SU-DHL-6 (cell line): ENCODE measurements around the gene ALDH18A1.

Source experiments
- H2AFZ ChIP-seq: fragments of 200-600 bp; sonication (generic); 2 replicates; pipeline ENCODE4 v1.6.1; 2014; ENCODE audit warnings: low read depth, mild to moderate bottlenecking, moderate library complexity, mixed read lengths, antibody characterized with exemption, low read length; ENCODE audit not compliant: severe bottlenecking
- H3F3A ChIP-seq: fragments of 200-600 bp; shearing (Covaris generic); 2 replicates; pipeline ENCODE4 v1.6.0; 2016; ENCODE audit warnings: antibody characterized with exemption, mild to moderate bottlenecking; ENCODE audit not compliant: insufficient read depth
- H3K27ac ChIP-seq: fragments of 200-600 bp; sonication (generic); 2 replicates; pipeline ENCODE4 v1.5.1; 2016; ENCODE audit warnings: low read depth, mild to moderate bottlenecking, low read length, moderate library complexity, mixed read lengths
- H3K27me3 ChIP-seq: fragments of 200-600 bp; sonication (generic), shearing (Covaris generic); 2 replicates; pipeline ENCODE4 v1.6.0; 2014; ENCODE audit warnings: mild to moderate bottlenecking, low read length
- H3K36me3 ChIP-seq: fragments of 200-600 bp; sonication (generic); 2 replicates; pipeline ENCODE4 v1.6.1; 2014; ENCODE audit warnings: mild to moderate bottlenecking, low read length, mixed read lengths
- H3K4me2 ChIP-seq: fragments of 300-600, 200-600 bp; shearing (Covaris generic), sonication (generic); 2 replicates; pipeline ENCODE4 v1.6.0; 2014; ENCODE audit warnings: low read length, low read depth, mild to moderate bottlenecking; ENCODE audit not compliant: poor library complexity, severe bottlenecking
- H3K4me3 ChIP-seq: fragments of 200-600 bp; sonication (generic); 2 replicates; pipeline ENCODE4 v1.5.1; 2014; ENCODE audit warnings: antibody characterized with exemption, low read length, mild to moderate bottlenecking, mixed read lengths; ENCODE audit not compliant: insufficient read depth, poor library complexity, severe bottlenecking
- H3K79me2 ChIP-seq: fragments of 200-600 bp; sonication (generic); 2 replicates; pipeline ENCODE4 v1.6.1; 2014; ENCODE audit warnings: mild to moderate bottlenecking, low read length, moderate library complexity; ENCODE audit not compliant: insufficient read depth
- H3K9ac ChIP-seq: fragments of 200-600 bp; sonication (generic); 2 replicates; pipeline ENCODE4 v1.7.0; 2014; ENCODE audit warnings: mild to moderate bottlenecking, low read length
- H3K9me2 ChIP-seq: fragments of 200-600 bp; sonication (generic); replicated peaks from 2 replicates; pipeline ENCODE4 v1.6.1; 2014; ENCODE audit warnings: low read length; ENCODE audit not compliant: insufficient read depth
- H3K9me3 ChIP-seq: fragments of 200-600 bp; sonication (generic); 2 replicates; pipeline ENCODE4 v1.6.1; 2014; ENCODE audit warnings: low read length, mixed read lengths; ENCODE audit not compliant: insufficient read depth
- H4K20me1 ChIP-seq: fragments of 200-600 bp; sonication (generic); 2 replicates; pipeline ENCODE4 v1.6.1; 2014; ENCODE audit warnings: low read depth, mild to moderate bottlenecking, antibody characterized with exemption, low read length, moderate library complexity, mixed read lengths
- EZH2phosphoT487 ChIP-seq: fragments of 200-600 bp; sonication (generic), shearing (Covaris generic); conservative IDR thresholded peaks from 2 replicates; pipeline ENCODE4 v1.6.1; 2018; ENCODE audit warnings: mild to moderate bottlenecking, antibody characterized with exemption, low read length, moderate library complexity, mixed read lengths
- TF ChIP-seq, protein P1 (sequence below): fragments of 200-600 bp; sonication (generic); IDR thresholded peaks from one replicate; pipeline ENCODE4 v1.5.1; 2017; ENCODE audit warnings: antibody characterized with exemption, mild to moderate bottlenecking, low read length, moderate library complexity; ENCODE audit not compliant: insufficient read depth, poor library complexity, severe bottlenecking

Gene ALDH18A1

DNA sequence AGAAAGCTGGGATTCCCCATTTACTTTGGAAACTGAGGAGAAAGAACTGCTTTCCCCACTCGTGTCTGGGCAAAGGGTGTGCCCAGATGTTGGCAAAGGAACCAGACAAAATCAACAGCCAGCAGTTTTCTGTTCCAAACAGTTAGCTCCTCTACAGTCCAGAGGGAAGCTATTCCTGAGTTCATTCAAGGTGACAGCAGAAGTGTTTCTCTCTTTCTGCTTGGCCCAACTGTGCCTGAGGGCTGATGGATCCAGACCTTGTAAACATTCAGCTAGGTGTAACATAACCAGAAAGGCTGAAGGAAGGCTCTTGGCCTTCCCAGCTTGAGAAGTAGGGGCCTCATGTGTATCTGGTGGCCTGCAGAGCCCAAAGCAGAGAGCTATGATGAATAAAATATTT lies 7.0 kb upstream of the ALDH18A1 start:
- no peak overlapping the region for H3K27ac ChIP-seq
- H2AFZ ChIP-seq = no peak overlapping the region
- no peak overlapping the region for H3K4me2 ChIP-seq
- no peak overlapping the region for H3K9ac ChIP-seq
- no peaks in the 10 kb centered on the region for H3K36me3 ChIP-seq
- H3K9me2 ChIP-seq = no peaks in the 10 kb centered on the region
- H3K4me3 ChIP-seq = no peak overlapping the region
- no peaks in the 10 kb centered on the region for H3K79me2 ChIP-seq
- TF ChIP-seq, protein P1, sequence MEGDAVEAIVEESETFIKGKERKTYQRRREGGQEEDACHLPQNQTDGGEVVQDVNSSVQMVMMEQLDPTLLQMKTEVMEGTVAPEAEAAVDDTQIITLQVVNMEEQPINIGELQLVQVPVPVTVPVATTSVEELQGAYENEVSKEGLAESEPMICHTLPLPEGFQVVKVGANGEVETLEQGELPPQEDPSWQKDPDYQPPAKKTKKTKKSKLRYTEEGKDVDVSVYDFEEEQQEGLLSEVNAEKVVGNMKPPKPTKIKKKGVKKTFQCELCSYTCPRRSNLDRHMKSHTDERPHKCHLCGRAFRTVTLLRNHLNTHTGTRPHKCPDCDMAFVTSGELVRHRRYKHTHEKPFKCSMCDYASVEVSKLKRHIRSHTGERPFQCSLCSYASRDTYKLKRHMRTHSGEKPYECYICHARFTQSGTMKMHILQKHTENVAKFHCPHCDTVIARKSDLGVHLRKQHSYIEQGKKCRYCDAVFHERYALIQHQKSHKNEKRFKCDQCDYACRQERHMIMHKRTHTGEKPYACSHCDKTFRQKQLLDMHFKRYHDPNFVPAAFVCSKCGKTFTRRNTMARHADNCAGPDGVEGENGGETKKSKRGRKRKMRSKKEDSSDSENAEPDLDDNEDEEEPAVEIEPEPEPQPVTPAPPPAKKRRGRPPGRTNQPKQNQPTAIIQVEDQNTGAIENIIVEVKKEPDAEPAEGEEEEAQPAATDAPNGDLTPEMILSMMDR = no peak
- no peak for TF ChIP-seq EZH2phosphoT487
- no peaks in the 10 kb centered on the region for H4K20me1 ChIP-seq
- H3K27me3 ChIP-seq = no peaks in the 10 kb centered on the region
- no peaks in the 10 kb centered on the region for H3F3A ChIP-seq
- no peaks in the 10 kb centered on the region for H3K9me3 ChIP-seq

DNA sequence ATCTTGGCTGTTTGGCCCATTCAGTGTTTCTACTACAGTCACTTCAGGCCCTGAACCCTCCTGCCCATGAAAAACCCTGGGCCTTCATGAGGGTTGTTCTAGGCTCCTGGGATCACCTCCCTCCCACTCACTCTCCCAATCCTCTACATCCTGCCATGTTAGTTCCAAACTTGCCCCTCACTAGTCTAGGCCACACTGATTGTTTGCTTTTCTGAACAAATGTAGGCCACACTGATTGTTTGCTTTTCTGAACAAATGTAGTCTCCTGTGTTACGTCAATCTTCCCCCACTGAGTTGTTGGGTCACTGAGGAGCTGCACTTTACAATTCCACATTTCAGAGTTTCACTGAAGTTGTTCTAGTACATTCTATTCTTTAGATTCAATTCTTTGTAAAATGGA lies 5.3 kb upstream of the ALDH18A1 start:
- Histone ChIP-seq H3K27me3 (no peaks in the 10 kb centered on the region), H4K20me1 (no peaks in the 10 kb centered on the region), H3K36me3 (no peaks in the 10 kb centered on the region), H3K79me2 (no peaks in the 10 kb centered on the region), H3K4me3 (no peak overlapping the region), H3K4me2 (no peak overlapping the region), H3K27ac (no peak overlapping the region), H3F3A (no peaks in the 10 kb centered on the region), H3K9ac (no peak overlapping the region), H3K9me2 (no peaks in the 10 kb centered on the region), H3K9me3 (no peaks in the 10 kb centered on the region), H2AFZ (no peak overlapping the region)
- no peak for TF ChIP-seq EZH2phosphoT487
- TF ChIP-seq, protein P1 = no peak

DNA sequence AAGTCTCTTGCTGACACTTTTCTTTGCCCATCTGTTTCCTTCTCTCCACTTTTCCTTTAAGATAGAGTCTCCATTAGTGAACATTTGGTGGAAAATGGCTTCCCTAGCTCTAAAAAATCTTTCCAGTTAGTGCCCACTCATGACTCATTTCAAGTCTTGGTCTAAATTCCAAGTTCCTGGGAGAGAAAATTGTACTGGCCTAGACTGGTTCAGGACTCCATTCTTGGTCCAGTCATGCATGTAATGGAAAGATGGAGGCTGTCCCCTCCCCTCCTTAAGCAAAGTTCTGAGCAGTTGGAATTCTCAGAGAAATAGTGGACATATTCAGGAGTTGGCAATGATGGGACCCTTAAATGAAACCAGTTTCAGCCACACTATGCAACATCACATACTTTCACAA lies 3.8 kb upstream of the ALDH18A1 start:
- Histone ChIP-seq H3K27me3 (no peaks in the 10 kb centered on the region), H3K4me2 (no peak overlapping the region), H3F3A (no peaks in the 10 kb centered on the region), H3K79me2 (peaks cover 12% of the 10 kb centered on the region), H3K9me3 (no peaks in the 10 kb centered on the region), H3K27ac (no peak overlapping the region), H2AFZ (no peak overlapping the region), H4K20me1 (no peaks in the 10 kb centered on the region), H3K36me3 (no peaks in the 10 kb centered on the region), H3K9me2 (no peaks in the 10 kb centered on the region), H3K9ac (no peak overlapping the region), H3K4me3 (no peak overlapping the region)
- TF ChIP-seq, protein P1 = no peak
- TF ChIP-seq EZH2phosphoT487 = no peak
